ENCODE measurements around the gene CRYM. TPM values are rescaled to one million over a fixed set of nuclear protein-coding genes. Genes with fewer than 3 reads are reported as not detected.
A peak's percentile ranks its signal among the peaks of the same experiment; 100 is the strongest.

CRYM gene
- total and polyA plus RNA-seq, 2 donors (not counting 3 experiments of a cell fraction or from before 2014, with no cell fraction given), result not detected

GRCh38 chr16:21263640-21264570, 14.2 kb downstream of the CRYM start:
- DNase-seq (ENCODE audit: low read depth, low spot score), result peak; percentile 9
- no peak overlapping the region for H3K4me2 ChIP-seq (ENCODE audit: insufficient read depth, low read length)

More at GRCh38 chr16:21263640-21264570, 14.2 kb downstream of the CRYM start:
- Histone ChIP-seq H3K4me1 (ENCODE audit: control insufficient read depth, extremely low read depth, insufficient read depth, low read length) (no peaks in the 10 kb centered on the region), H3K9ac (replicated peaks; ENCODE audit: extremely low read depth, insufficient read depth, low read length) (no peak overlapping the region), H3K27me3 (ENCODE audit: control insufficient read depth in 2 of 2, insufficient read depth in 2 of 2, low read length in 2 of 2) (peaks cover 0 to 3% of the 10 kb centered on the region in 2 experiments), H3K27ac (ENCODE audit: insufficient read depth, low read depth, low read length) (no peak overlapping the region), H3K9me3 (replicated peaks; ENCODE audit: control insufficient read depth, insufficient read depth, low read length) (no peaks in the 10 kb centered on the region), H3K9me1 (replicated peaks; ENCODE audit: control insufficient read depth, extremely low read depth, insufficient read depth, low read length) (no peaks in the 10 kb centered on the region), H4K20me1 (replicated peaks; ENCODE audit: control insufficient read depth, extremely low read depth, insufficient read depth, low read length) (no peaks in the 10 kb centered on the region), H3K36me3 (ENCODE audit: control insufficient read depth in 2 of 2, extremely low read depth in 1 of 2, insufficient read depth in 2 of 2, low read length in 2 of 2) (no peaks in the 10 kb centered on the region), H3K4me3 (replicated peaks in 1 of 3; ENCODE audit: insufficient read depth in 1 of 3, low read depth in 1 of 3, low read length in 3 of 3) (no peak overlapping the region), H3K79me2 (ENCODE audit: control insufficient read depth, insufficient read depth, low read length) (no peaks in the 10 kb centered on the region), H2AFZ (ENCODE audit: low read depth, low read length) (no peak overlapping the region)
- TF ChIP-seq POLR2A (IDR thresholded peaks at IDR 0.05; ENCODE audit: low read depth, low read length), result no peak
- no peak for TF ChIP-seq POLR2AphosphoS5 (IDR thresholded peaks at IDR 0.05; ENCODE audit: insufficient read depth, low read depth, low read length)
- TF ChIP-seq, protein P1, sequence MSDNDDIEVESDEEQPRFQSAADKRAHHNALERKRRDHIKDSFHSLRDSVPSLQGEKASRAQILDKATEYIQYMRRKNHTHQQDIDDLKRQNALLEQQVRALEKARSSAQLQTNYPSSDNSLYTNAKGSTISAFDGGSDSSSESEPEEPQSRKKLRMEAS (IDR thresholded peaks at IDR 0.05; ENCODE audit: insufficient read depth, insufficient read length), result no peak
- TF ChIP-seq EZH2 (IDR thresholded peaks at IDR 0.05; ENCODE audit: borderline replicate concordance, low read depth, low read length, severe bottlenecking), result no peak
- TF ChIP-seq FOS (IDR thresholded peaks at IDR 0.05; ENCODE audit: borderline replicate concordance, insufficient read depth, low read length), result no peak
- TF ChIP-seq GATA2 (IDR thresholded peaks at IDR 0.05; ENCODE audit: insufficient read depth, insufficient read length, low read depth, low read length), result no peak
- no peak for TF ChIP-seq JUN (IDR thresholded peaks at IDR 0.05; ENCODE audit: borderline replicate concordance, insufficient read depth, insufficient read length, low read depth)
- TF ChIP-seq MYC (IDR thresholded peaks at IDR 0.05; ENCODE audit: low read depth, low read length), result no peak
- TF ChIP-seq CTCF (IDR thresholded peaks at IDR 0.05; ENCODE audit: extremely low read depth in 1 of 2, insufficient read depth in 1 of 2, low read depth in 1 of 2, low read length in 2 of 2), result no peak
- intact Hi-C loops (cut with micrococcal nuclease) (no loop called here), dilution Hi-C loops (cut with MboI; ENCODE audit: extremely low pct_ligation_motif_present, low sequenced_read_pairs) (no loop called here)
- CTCF ChIA-PET, result no interaction called here
- FAIRE-seq, result no peak
- no TSS peak for BruUV-seq (replicated peaks)
- POLR2A ChIA-PET, result no interaction called here

Measured in endothelial cell of umbilical vein (primary cell).